HG03460 (cell line): ENCODE data around the gene TMEM40.
"Not testable (repeated sequence)": the region's sequence is repeated elsewhere in the genome, so short reads cannot be mapped to it uniquely, and the experiment has no call there.

Source experiments
- ATAC-seq: cut with Tn5 transposase; IDR thresholded peaks from one replicate; pipeline ENCODE4 v1.9.1; 2021; ENCODE audit not compliant: unreplicated experiment

The TMEM40 gene

GRCh38 chr3:12752102-12752501 is 7.0 kb downstream of the TMEM40 start:
- no peak for ATAC-seq

GRCh38 chr3:12751571-12751970 is 7.5 kb downstream of the TMEM40 start:
- no peak for ATAC-seq

- no peak for ATAC-seq
Measured at GRCh38 chr3:12750658-12751071, 8.4 kb downstream of the TMEM40 start.

GRCh38 chr3:12750223-12750622 is 8.8 kb downstream of the TMEM40 start:
- ATAC-seq = no peak

- ATAC-seq = no peak
Measured at GRCh38 chr3:12748477-12748876, 10.6 kb downstream of the TMEM40 start.

GRCh38 chr3:12746419-12746818 is 12.6 kb downstream of the TMEM40 start:
- no peak for ATAC-seq

DNA sequence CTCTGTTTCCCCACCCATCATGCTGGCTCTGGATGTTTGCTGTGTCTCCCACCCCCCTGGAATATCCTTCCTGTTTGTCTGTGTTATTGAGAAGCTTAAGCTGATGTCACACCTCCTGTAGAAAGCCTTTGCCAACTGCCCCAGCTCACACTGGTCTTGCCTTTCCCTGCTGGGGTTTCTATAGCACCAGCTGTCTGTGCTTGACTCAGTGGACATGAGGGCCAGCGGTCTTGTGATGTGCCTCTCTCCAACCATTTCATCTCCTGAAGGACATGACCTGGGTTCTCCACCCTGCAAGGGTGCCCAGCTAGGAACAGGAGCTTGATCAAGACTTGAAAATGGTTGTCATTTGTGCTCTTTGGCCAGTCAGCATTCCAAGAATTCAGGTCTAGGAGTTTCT is 14.7 kb downstream of the TMEM40 start:
- no peak for ATAC-seq

- ATAC-seq = no peak
Measured at GRCh38 chr3:12743583-12743982, 15.5 kb downstream of the TMEM40 start.

DNA sequence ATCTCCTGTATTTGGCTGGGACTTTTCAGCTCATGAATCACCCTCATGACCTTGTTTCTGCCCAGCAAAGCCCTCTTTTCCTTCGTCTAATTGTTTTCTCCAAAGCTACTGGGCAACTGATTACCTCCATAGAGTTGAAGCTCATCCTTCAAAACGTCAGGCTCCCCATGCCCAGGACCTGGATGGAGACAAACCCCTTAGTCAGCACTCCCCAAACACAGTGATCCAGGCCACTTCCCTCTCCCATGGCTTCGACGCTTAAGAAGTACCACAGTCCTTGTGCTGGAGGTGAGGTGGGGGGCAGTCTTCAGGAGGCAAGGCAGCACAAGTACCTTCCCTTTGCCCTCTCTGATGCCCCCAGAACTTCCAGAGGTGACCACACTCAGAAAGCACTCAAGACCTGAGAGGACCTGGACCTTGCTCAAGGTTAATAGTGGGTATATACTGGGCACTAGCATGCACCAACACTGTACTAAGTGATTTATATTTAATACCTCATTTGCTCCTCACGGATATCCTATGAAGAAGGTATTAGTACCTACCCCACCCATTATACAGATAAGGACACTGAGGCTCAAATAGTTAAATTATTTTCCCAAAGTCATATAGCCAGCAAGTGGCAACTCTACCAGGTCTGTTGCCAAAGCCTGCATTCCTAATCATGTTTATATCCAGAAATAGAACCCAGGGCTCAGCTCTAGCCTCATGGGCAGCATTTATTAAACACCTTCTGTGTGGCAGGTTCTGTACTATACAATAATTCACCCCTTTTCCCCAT is 16.5 kb downstream of the TMEM40 start:
- ATAC-seq = no peak

DNA sequence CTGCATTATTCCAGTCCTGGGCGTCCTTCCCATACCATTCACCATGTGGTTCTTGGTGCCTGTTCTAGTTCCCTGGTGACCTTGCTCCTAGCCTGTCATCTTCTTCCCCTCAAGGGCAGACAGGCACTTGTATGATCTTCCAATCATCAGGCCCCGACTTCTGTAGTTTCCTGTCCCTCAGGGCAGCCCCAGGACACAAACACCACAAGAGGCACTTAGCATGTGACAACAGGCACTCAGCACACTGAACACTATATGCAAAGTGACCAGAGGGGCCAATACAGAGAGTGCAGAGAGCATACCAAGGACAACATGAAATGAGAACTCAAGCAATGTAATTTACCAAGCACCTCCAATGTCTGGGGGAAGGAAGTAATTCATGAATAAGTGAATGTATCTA is 17.9 kb downstream of the TMEM40 start:
- no peak for ATAC-seq

DNA sequence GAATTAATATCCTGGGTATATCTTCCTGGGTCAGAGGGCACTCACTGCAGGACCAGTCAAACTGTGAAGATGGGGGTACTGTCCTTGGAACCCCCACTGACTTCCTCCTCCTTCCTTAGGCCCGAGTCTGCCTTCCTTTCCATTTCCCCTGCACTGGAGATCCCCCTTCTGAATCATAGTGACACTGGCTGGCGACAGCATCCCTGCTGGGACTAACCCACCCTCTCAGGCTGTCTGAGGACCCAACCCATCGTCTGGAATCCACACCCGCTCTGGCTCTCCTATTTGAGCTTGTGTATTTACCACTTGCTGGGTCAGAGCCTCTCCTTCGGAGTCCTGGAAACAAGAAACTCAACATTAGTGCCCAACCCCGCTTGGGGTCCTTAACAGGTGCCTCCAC is 21.2 kb downstream of the TMEM40 start:
- no peak for ATAC-seq

GRCh38 chr3:12737319-12737718 is 21.7 kb downstream of the TMEM40 start:
- ATAC-seq = no peak

DNA sequence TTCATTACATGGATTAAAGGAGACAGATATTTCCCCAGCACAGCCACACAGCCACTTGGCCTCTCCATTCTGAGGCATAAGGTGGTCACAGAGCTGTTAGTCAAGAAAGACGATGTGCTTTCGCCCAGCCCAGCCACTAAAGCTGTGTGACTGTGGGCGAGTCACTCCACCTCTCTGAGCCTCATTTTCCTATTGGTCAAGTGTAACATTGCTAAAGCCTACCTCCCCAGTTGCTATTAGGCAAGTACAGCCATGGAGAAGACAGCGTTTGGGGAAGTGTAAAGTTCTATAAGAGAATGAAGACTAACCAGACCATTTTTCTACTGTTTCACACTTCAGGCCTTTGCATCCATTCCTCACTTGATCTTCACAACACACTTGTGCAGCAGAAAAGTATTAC is 24.1 kb downstream of the TMEM40 start:
- ATAC-seq = no peak

DNA sequence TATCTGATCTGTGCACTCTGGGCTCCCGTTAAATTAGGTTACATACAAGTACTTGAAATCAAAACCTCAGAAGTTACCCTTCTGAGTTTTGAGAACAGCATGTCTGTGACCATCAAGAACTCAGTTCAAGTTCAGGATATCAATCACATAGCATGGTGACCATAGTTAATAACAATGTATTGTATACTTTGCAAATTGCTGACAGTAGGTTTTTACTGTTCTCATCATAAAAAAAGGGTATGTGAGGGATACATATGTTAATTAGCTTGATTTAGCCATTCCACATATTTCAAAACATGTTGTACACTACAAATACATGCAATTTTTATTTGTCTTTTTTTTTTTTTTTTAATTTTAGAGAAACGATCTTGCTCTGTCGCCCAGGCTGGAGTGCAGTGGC is 25.5 kb downstream of the TMEM40 start:
- ATAC-seq = no peak

DNA sequence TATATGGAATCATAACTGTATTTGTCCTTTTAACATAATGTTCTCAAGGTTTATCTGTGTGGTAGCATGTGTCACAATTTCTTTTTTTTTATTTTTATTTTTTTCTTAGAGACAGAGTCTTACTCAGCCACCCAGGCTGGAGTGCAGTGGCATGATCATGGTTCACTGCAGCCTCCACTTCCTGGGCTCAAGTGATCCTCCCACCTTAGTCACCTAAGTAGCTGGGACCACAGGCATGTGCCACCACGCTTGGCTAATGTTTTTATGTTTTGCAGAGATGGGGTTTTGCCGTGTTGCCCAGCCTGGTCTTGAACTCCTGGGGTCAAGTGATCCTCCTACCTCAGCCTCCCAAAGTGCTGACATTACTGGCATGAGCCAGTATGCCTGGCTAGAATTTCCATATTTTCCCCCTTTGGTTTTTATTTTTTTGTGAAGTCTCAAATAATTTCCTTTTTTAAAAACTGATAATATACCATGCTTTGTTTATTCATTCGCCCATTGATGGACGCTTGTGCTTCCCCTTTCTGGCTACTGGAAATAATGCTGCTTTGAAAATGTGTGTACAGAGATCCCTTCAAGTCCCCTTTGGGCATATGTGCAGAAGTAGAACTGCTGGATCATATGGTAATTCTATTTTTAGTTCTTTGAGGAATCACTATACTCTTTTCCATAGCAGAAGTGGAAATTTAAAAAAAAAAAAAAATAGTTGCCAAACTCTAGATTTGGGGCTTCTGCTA is 28.4 kb downstream of the TMEM40 start:
- ATAC-seq = no peak

DNA sequence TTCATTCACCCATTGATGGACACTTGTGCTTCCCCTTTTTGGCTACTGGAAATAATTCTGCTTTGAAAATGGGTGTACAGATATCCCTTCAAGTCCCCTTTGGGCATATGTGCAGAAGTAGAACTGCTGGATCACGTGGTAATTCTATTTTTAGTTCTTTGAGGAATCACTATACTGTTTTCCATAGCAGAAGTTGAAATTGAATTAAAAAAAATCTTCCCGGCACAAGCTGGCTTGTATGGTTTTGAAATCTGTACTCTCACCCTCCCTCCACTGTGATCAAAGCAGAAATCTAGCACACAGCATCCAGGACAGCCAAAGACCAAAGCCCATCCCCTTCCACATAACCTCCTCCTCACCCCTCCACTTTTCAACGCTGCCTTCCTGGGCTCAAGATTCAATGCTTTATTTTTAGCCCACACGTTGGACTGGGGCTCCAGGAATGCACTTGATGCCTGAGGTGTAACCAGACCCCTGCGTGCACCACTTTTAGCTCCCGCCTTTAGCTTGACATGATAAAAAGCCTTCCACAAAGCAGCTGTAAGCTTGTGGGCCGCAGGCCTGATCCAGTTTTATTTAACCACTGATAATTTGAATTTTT is 29.9 kb downstream of the TMEM40 start:
- ATAC-seq = no peak

DNA sequence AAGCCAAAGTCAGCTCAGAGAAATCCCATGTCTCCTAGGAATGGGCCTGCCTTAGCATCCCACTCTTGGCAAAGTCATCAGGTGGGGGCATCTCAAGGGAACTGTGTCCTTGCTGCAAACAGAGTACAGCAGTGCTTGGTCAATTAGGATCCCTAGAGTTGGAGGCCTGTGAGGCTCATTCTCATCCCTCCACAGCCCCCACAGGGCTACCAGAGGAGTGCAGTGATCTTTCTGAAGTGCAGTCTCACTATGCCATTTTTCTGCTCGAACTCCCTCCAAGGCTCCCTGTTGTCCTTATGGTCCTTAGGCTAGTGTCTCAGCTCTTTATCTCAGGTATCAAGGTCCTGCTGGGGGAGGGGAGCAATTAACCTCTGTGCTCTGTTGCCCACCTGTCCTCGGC is 31.1 kb downstream of the TMEM40 start:
- ATAC-seq = no peak

DNA sequence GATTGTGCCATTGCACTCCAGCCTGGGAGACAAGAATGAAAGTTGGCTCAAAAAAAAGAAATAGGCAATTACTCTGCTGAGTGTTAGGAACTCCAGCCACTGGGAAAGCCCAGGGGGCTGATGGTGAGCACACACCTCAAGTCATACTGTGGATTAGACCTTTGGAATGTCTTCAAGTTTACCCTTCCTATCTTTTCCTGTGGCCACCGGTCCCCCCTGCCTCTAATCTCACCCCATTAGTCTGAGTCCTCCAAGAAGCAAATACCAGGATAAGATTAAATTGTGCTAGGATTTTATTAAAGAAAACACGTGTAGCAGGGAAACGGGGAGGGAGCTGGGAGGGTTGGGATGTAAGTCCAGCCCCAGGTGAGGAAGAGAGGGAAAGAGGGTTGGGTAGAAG is 31.6 kb downstream of the TMEM40 start:
- ATAC-seq = no peak

DNA sequence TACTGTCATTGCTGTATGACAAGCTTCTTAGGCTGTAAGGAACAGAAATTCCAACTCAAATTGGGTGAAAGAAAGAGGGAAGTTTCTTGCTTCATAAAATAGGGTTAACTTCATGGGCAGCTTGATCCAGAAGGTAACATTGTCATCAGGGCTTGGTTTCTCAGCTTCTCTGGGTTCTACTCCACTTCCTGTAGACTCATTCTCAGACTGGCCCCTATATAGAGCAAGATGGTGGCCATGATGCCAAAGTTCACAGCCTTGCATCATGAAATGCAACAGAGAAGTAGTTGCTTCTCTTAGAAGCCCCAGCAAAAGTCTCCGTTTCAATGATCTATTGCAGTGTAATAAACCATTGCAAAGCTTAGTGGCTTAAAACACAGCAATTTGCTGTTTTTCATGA is 33.6 kb downstream of the TMEM40 start:
- no peak for ATAC-seq

DNA sequence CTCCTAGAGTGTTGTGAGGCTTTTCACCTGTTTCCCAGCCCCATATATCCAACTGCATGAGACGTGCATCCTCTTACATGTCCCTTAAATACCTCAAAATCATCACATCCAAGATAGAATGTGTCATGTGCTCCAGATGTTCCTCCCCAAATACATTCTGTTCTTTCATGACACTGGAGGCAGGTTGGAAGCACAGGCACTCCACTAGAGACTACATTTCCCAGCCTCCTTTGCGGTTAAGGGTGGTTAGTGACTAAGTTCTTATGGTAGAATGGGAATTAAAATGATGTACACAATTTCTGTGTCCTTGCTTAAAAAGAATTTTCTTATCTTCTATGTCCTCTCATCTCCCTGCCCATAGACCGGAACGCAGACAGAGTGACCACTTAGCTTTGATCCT is 34.3 kb downstream of the TMEM40 start:
- ATAC-seq = no peak

- not testable (repeated sequence) for ATAC-seq
Measured at GRCh38 chr3:12723362-12723761, 35.7 kb downstream of the TMEM40 start.

DNA sequence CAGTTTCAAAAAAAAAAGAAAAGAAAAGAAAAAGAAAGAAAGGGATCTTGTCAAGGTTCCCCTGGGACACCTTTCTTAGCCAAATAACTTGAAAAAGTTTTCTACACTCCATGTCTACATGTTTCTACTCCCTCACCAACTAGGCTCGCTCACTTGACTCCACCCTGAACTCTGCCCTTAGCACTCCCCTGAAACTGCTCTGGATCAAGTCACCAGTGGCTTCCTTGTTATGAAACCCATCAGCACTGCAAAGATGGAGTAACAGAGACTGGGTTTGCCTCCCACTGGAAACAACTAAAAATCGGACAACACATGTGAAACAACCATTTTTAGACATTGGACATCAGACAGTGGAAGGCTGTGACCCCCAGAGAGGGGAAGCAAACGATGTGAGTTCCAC is 36.8 kb downstream of the TMEM40 start:
- no peak for ATAC-seq
